Sigmoid colon (tissue), 7 donors: ENCODE measurements around the gene ZNF655. TPM values are rescaled to one million over a fixed set of nuclear protein-coding genes. Genes with fewer than 3 reads are reported as not detected.

Source experiments
- DNase-seq: peaks from one replicate; pipeline ENCODE4 v3.0.0-alpha.2; 2019
- H3K27ac ChIP-seq, 4 donors: fragments of 200-600 bp; sonication (generic); one replicate each; pipeline ENCODE4 v1.5.1; 2016 to 2019; ENCODE audit warnings: mild to moderate bottlenecking in 1 of 4
- H3K27me3 ChIP-seq, 3 donors: fragments of 200-600 bp; sonication (generic); one replicate each; pipeline ENCODE4 v1.5.1; 2019; ENCODE audit warnings: mild to moderate bottlenecking in 1 of 3
- H3K36me3 ChIP-seq, 4 donors: fragments of 200-600 bp; sonication (generic); one replicate each; pipeline ENCODE4 v1.5.1; 2016 to 2019
- H3K4me1 ChIP-seq, 4 donors: fragments of 200-600 bp; sonication (generic); one replicate each; pipeline ENCODE4 v1.5.1; 2017 to 2019
- H3K4me3 ChIP-seq, 4 donors: fragments of 200-600 bp; sonication (generic); one replicate each; pipeline ENCODE4 v1.5.1; 2017 to 2019; ENCODE audit warnings: mild to moderate bottlenecking in 2 of 4, moderate library complexity in 1 of 4
- H3K9me3 ChIP-seq, 4 donors: fragments of 200-600 bp in 3 of 4; sonication (generic) in 3 of 4; one replicate each; pipeline versions ENCODE4 v1.5.1 to v1.6.1; 2013 to 2019
- CTCF ChIP-seq, 4 experiments: fragments of 450-650 bp in 3 of 4; fragments of 200-600 bp in 1 of 4; IDR thresholded peaks; one replicate each; pipeline ENCODE4 v1.5.1; 2016 to 2019; ENCODE audit warnings: antibody characterized with exemption in 4 of 4, mild to moderate bottlenecking in 3 of 4, moderate library complexity in 2 of 4
- EP300 ChIP-seq, 4 donors: sonication (generic); formaldehyde crosslinking; IDR thresholded peaks; one replicate each; pipeline ENCODE4 v1.6.1; 2017; ENCODE audit warnings: antibody characterized with exemption in 4 of 4
- POLR2A ChIP-seq, 2 donors: fragments of 450-650 bp; IDR thresholded peaks; one replicate each; pipeline ENCODE4 v1.6.1; 2016; ENCODE audit warnings: antibody characterized with exemption in 2 of 2, mild to moderate bottlenecking in 2 of 2, moderate library complexity in 2 of 2
- POLR2AphosphoS5 ChIP-seq, 4 donors: sonication (generic); formaldehyde crosslinking; IDR thresholded peaks; one replicate each; pipeline ENCODE4 v1.6.1; 2017; ENCODE audit warnings: antibody characterized with exemption in 4 of 4
- WGBS, 2 donors: extraction: QIAGEN DNeasy Blood & Tissue Kit; methylation state at CpG; one replicate each; pipeline ENCODE4 v1.1.7; 2013; 5-methylcytosine and 5-hydroxymethylcytosine counted together
- intact Hi-C: fragments of 100-400 bp; cut with DNase I; formaldehyde crosslinking; loops from one replicate; pipeline ENCODE4 v1.15.1; 2023
- polyA plus RNA-seq, 3 donors: library from polyadenylated mRNA; stranded (reverse); fragments of 200-250 nt; gene quantifications; one replicate each; pipeline ENCODE4 v1.2.3, GENCODE V29; 2013
- total RNA-seq, 4 donors: library from RNA; depleted of rRNA; stranded (reverse); fragments of >200 nt; gene quantifications; one replicate each; pipeline ENCODE4 v1.1.0, GENCODE V29; 2016
- donor health status: healthy with polysubstance abuse.
- donor health status: Bipolar disorder and iron deficiency.
- donor health status: healthy.

Gene ZNF655
- total and polyA plus RNA-seq, 7 donors, result 45.0 to 148 (median 124) TPM

- no peaks in the 10 kb centered on the region for H3K9me3 ChIP-seq
- H3K4me3 ChIP-seq, result no peak overlapping the region
- no peaks in the 10 kb centered on the region for H3K36me3 ChIP-seq
- WGBS, 2 donors, result 76 to 79% methylated on average over 7 of the region's 7 CpGs
- no peaks in the 10 kb centered on the region for H3K4me1 ChIP-seq
- TF ChIP-seq EP300 (IDR thresholded peaks at IDR 0.05) (no peak), POLR2A (IDR thresholded peaks at IDR 0.05) (no peak), CTCF (IDR thresholded peaks at IDR 0.05) (no peak), POLR2AphosphoS5 (IDR thresholded peaks at IDR 0.05) (no peak)
- no peak overlapping the region for H3K27ac ChIP-seq
- intact Hi-C loops, result no loop called here
- no peaks in the 10 kb centered on the region for H3K27me3 ChIP-seq
- no peak for DNase-seq
Measured at GRCh38 chr7:99601656-99602310, 43.3 kb downstream of the ZNF655 start.

- WGBS, 2 donors, result 94 to 97% methylated on average over 7 of the region's 7 CpGs
Measured at GRCh38 chr7:99605527-99605926, 47.1 kb downstream of the ZNF655 start.

GRCh38 chr7:99606531-99606930, 48.1 kb downstream of the ZNF655 start:
- 66 to 75% methylated on average over 8 of the region's 8 CpGs for WGBS, 2 donors
- no peak for TF ChIP-seq POLR2AphosphoS5 (IDR thresholded peaks at IDR 0.05)
- no peak for TF ChIP-seq EP300 (IDR thresholded peaks at IDR 0.05)
- no peak for TF ChIP-seq POLR2A (IDR thresholded peaks at IDR 0.05)
- no peak for TF ChIP-seq CTCF (IDR thresholded peaks at IDR 0.05)

More at GRCh38 chr7:99605527-99605926, 47.1 kb downstream of the ZNF655 start:
- DNase-seq, result no peak
- no peak for TF ChIP-seq POLR2AphosphoS5 (IDR thresholded peaks at IDR 0.05)
- no peak for TF ChIP-seq EP300 (IDR thresholded peaks at IDR 0.05)
- no peak for TF ChIP-seq POLR2A (IDR thresholded peaks at IDR 0.05)
- TF ChIP-seq CTCF (IDR thresholded peaks at IDR 0.05), result no peak
- no peaks in the 10 kb centered on the region for H3K27me3 ChIP-seq
- no peaks in the 10 kb centered on the region for H3K4me1 ChIP-seq
- no peaks in the 10 kb centered on the region for H3K36me3 ChIP-seq
- intact Hi-C loops, result no loop called here
- H3K27ac ChIP-seq, result no peak overlapping the region
- H3K9me3 ChIP-seq, result no peaks in the 10 kb centered on the region
- H3K4me3 ChIP-seq, result no peak overlapping the region

GRCh38 chr7:99607548-99607947, 49.1 kb downstream of the ZNF655 start:
- Histone ChIP-seq H3K27me3 (no peaks in the 10 kb centered on the region), H3K9me3 (no peaks in the 10 kb centered on the region), H3K4me1 (no peaks in the 10 kb centered on the region), H3K4me3 (no peak overlapping the region), H3K36me3 (no peaks in the 10 kb centered on the region), H3K27ac (no peak overlapping the region)
- intact Hi-C loops, result no loop called here
- WGBS, 2 donors, result 84 to 86% methylated on average over 9 of the region's 9 CpGs
- no peak for DNase-seq
- TF ChIP-seq EP300 (IDR thresholded peaks at IDR 0.05) (no peak), POLR2A (IDR thresholded peaks at IDR 0.05) (no peak), CTCF (IDR thresholded peaks at IDR 0.05) (no peak), POLR2AphosphoS5 (IDR thresholded peaks at IDR 0.05) (no peak)

More at GRCh38 chr7:99606531-99606930, 48.1 kb downstream of the ZNF655 start:
- H3K27me3 ChIP-seq, result no peaks in the 10 kb centered on the region
- no peaks in the 10 kb centered on the region for H3K4me1 ChIP-seq
- intact Hi-C loops, result no loop called here
- H3K27ac ChIP-seq, result no peak overlapping the region
- H3K9me3 ChIP-seq, result no peaks in the 10 kb centered on the region
- no peak overlapping the region for H3K4me3 ChIP-seq
- no peaks in the 10 kb centered on the region for H3K36me3 ChIP-seq
- no peak for DNase-seq

- TF ChIP-seq POLR2A (IDR thresholded peaks at IDR 0.05) (no peak), POLR2AphosphoS5 (IDR thresholded peaks at IDR 0.05) (no peak), CTCF (IDR thresholded peaks at IDR 0.05) (no peak), EP300 (IDR thresholded peaks at IDR 0.05) (no peak)
- H3K4me1 ChIP-seq, result peaks cover 0 to 20% (median 12%) of the 10 kb centered on the region in 4 donors
- DNase-seq, result no peak
- H3K27me3 ChIP-seq, result no peaks in the 10 kb centered on the region
- peaks cover 0 to 12% (median 9%) of the 10 kb centered on the region in 4 donors for H3K36me3 ChIP-seq
- no peak overlapping the region for H3K4me3 ChIP-seq
- no peaks in the 10 kb centered on the region for H3K9me3 ChIP-seq
- 58 to 74% methylated on average over 3 of the region's 3 CpGs for WGBS, 2 donors
- no peak overlapping the region for H3K27ac ChIP-seq
- intact Hi-C loops, result no loop called here
Measured at GRCh38 chr7:99614495-99614894, 56.1 kb downstream of the ZNF655 start.
